B cell (primary cell): Measurements from ENCODE around the gene TRAF3. TPM values are rescaled to one million over a fixed set of nuclear protein-coding genes. Genes with fewer than 3 reads are reported as not detected.
A peak's percentile ranks its signal among the peaks of the same experiment; 100 is the strongest.

Experiments
- ATAC-seq: fragments of 200-7000 bp; cut with Tn5 transposase; one replicate; pipeline ENCODE4 v1.10.0; 2021; ENCODE audit warnings: low read depth, mild to moderate bottlenecking, moderate number of reproducible peaks, moderate library complexity
- CTCF ChIA-PET: fragments of 350-600 bp; sonication (Branson Sonifier 250); formaldehyde crosslinking; loops from one replicate; lab custom pipeline; 2021; ENCODE audit warnings: antibody characterized with exemption, inconsistent platforms; lab: Charles Lee
- POLR2A ChIA-PET: fragments of 350-600 bp; sonication (Branson Sonifier 250); formaldehyde crosslinking; loops from one replicate; lab custom pipeline; 2021; ENCODE audit warnings: antibody characterized with exemption; lab: Charles Lee
- DNase-seq: peaks from one replicate; pipeline ENCODE4 v3.0.0; 2013
- H2AFZ ChIP-seq: 2 replicates; pipeline ENCODE4 v1.6.1; 2012; ENCODE audit warnings: mild to moderate bottlenecking, low read depth, low read length; ENCODE audit not compliant: insufficient read depth, poor library complexity, severe bottlenecking
- H3K27ac ChIP-seq, 2 donors: 1 replicate in 1 of 2; 2 replicates in 1 of 2; pipeline ENCODE4 v1.5.1; 2012 to 2013; ENCODE audit warnings: low read length in 2 of 2, mild to moderate bottlenecking in 2 of 2, moderate library complexity in 1 of 2
- H3K27me3 ChIP-seq, 4 experiments: fragments of 200-600 bp in 1 of 4; sonication (generic) in 1 of 4; replicated peaks in 1 of 4; 1 replicate in 2 of 4; 2 replicates in 2 of 4; pipeline versions ENCODE4 v1.6.1 to v1.7.0; 2013 to 2016; ENCODE audit warnings: low read length in 3 of 4, mild to moderate bottlenecking in 2 of 4, mixed read lengths in 1 of 4, moderate library complexity in 1 of 4; ENCODE audit not compliant: insufficient read depth in 4 of 4, control insufficient read depth in 3 of 4; ENCODE audit errors: control extremely low read depth in 1 of 4
- H3K36me3 ChIP-seq, 2 experiments: replicated peaks in 1 of 2; 1 replicate in 1 of 2; 2 replicates in 1 of 2; pipeline versions ENCODE4 v1.6.1 to v1.7.1; 2013; ENCODE audit warnings: low read length in 1 of 2; ENCODE audit not compliant: insufficient read depth in 2 of 2, control insufficient read depth in 1 of 2; ENCODE audit errors: control extremely low read depth in 1 of 2, extremely low read depth in 1 of 2
- H3K4me1 ChIP-seq, 2 donors: fragments of 200-600 bp in 1 of 2; sonication (generic) in 1 of 2; 1 replicate in 1 of 2; 2 replicates in 1 of 2; pipeline versions ENCODE4 v1.5.1 to v1.6.1; 2013 to 2017; ENCODE audit warnings: low read length in 2 of 2; ENCODE audit not compliant: control insufficient read depth in 2 of 2, insufficient read depth in 2 of 2
- H3K4me2 ChIP-seq: replicated peaks from 2 replicates; pipeline ENCODE3; 2012; ENCODE audit warnings: mild to moderate bottlenecking, low read depth, low read length; ENCODE audit not compliant: poor library complexity, severe bottlenecking
- H3K4me3 ChIP-seq, 5 experiments: fragments of 200-600 bp in 1 of 5; sonication (generic) in 1 of 5; 1 replicate in 3 of 5; 2 replicates in 2 of 5; pipeline versions ENCODE4 v1.5.1 to v1.7.0; 2011 to 2016; ENCODE audit warnings: low read length in 4 of 5, mild to moderate bottlenecking in 4 of 5, low read depth in 2 of 5, control low read depth in 1 of 5, moderate library complexity in 1 of 5; ENCODE audit not compliant: insufficient read depth in 1 of 5; ENCODE audit errors: control extremely low read depth in 1 of 5, extremely low read depth in 1 of 5
- H3K79me2 ChIP-seq: fragments of 200-600 bp; sonication (generic); one replicate; pipeline ENCODE4 v1.6.0; 2016; ENCODE audit warnings: low read length; ENCODE audit not compliant: control insufficient read depth, insufficient read depth
- H3K9ac ChIP-seq: fragments of 200-600 bp; sonication (generic); 2 replicates; pipeline ENCODE4 v1.6.1; 2017; ENCODE audit warnings: mild to moderate bottlenecking, low read length, moderate library complexity
- H3K9me3 ChIP-seq, 3 donors: one replicate each; pipeline versions ENCODE4 v1.6.1 to v1.7.1; 2013; ENCODE audit warnings: low read length in 2 of 3; ENCODE audit not compliant: control insufficient read depth in 2 of 3, insufficient read depth in 1 of 3; ENCODE audit errors: control extremely low read depth in 1 of 3
- H4K20me1 ChIP-seq: 2 replicates; pipeline ENCODE4 v1.6.0; 2012; ENCODE audit warnings: mild to moderate bottlenecking, low read length; ENCODE audit not compliant: insufficient read depth, control insufficient read depth, poor library complexity, severe bottlenecking
- H3K27ac Mint-ChIP-seq: one replicate; pipeline ENCODE4 v1.8.0; 2021; ENCODE audit warnings: mixed read lengths
- H3K27me3 Mint-ChIP-seq: one replicate; pipeline ENCODE4 v1.8.0; 2021; ENCODE audit warnings: mixed read lengths
- H3K4me1 Mint-ChIP-seq: one replicate; pipeline ENCODE4 v1.8.0; 2021; ENCODE audit warnings: mixed read lengths
- H3K4me3 Mint-ChIP-seq: one replicate; pipeline ENCODE4 v1.8.0; 2021; ENCODE audit warnings: mixed read lengths
- H3K9me3 Mint-ChIP-seq: one replicate; pipeline ENCODE4 v1.8.0; 2022; ENCODE audit warnings: mixed read lengths; ENCODE audit not compliant: insufficient read depth
- CTCF ChIP-seq: fragments of 200-600 bp; IDR thresholded peaks from one replicate; pipeline ENCODE4 v1.8.0; 2022; ENCODE audit warnings: antibody characterized with exemption, mild to moderate bottlenecking
- EZH2 ChIP-seq: IDR thresholded peaks from 2 replicates; pipeline ENCODE4 v1.6.1; 2012; ENCODE audit warnings: borderline replicate concordance, low read depth, mild to moderate bottlenecking, moderate library complexity, low read length; ENCODE audit not compliant: insufficient read depth, poor library complexity, severe bottlenecking
- WGBS: methylation state at CpG from one replicate; pipeline ENCODE4 v1.1.5; 2013; ENCODE audit warnings: missing lambda C conversion rate; ENCODE audit not compliant: insufficient coverage; 5-methylcytosine and 5-hydroxymethylcytosine counted together
- intact Hi-C: fragments of 100-400 bp; cut with micrococcal nuclease; formaldehyde crosslinking; loops from one replicate; pipeline ENCODE4 v1.10.0; 2022
- polyA plus RNA-seq: library from polyadenylated mRNA; depleted of rRNA; stranded (reverse); fragments of >200 nt; gene quantifications from 2 replicates; pipeline ENCODE4 v1.2.3, GENCODE V29; 2012
- total RNA-seq, 2 donors: library from RNA; stranded (reverse); fragments of 120-200 nt in 1 of 2; gene quantifications; 1 replicate in 1 of 2; 2 replicates in 1 of 2; pipeline versions ENCODE4 v1.2.3 to v1.2.4, GENCODE V29; 2013 to 2022

The TRAF3 gene
- total and polyA plus RNA-seq, 2 donors (not counting 1 experiment from before 2014, with no cell fraction given), result 42.8 to 89.8 TPM

GRCh38 chr14:102949062-102949800, 172.0 kb downstream of the TRAF3 start:
- intact Hi-C loops, result loop anchor here (1.0 kb wide), 2 partner anchors 21 to 254 kb away; no protein-coding TSS in a partner anchor
- peak overlapping the region; percentile 71 to 80 for H3K27ac ChIP-seq
- H3K27me3 ChIP-seq, result no peaks in the 10 kb centered on the region
- H3K4me2 ChIP-seq, result peak overlapping the region; percentile 66
- no peaks in the 10 kb centered on the region for H4K20me1 ChIP-seq
- 21% methylated on average over 13 of the region's 28 CpGs for WGBS
- no peaks in the 10 kb centered on the region for H3K79me2 ChIP-seq
- POLR2A ChIA-PET, result interaction anchor here (0.7 to 1.2 kb wide), 3 partner anchors 21 to 385 kb away, joined by 3 to 4 read pairs (median 3); partner anchors contain the start of gene EIF5
- peak overlapping the region; percentile 10 for H3K9ac ChIP-seq
- CTCF ChIA-PET, result interaction anchor here (0.8 to 1.6 kb wide), 3 partner anchors 12 to 254 kb away, joined by 3 to 11 read pairs (median 3); no protein-coding TSS in a partner anchor
- peak overlapping the region; percentile 62 for H2AFZ ChIP-seq
- H3K4me1 ChIP-seq, result peaks cover 17 to 36% of the 10 kb centered on the region in 2 donors
- ATAC-seq (peak; percentile 86), DNase-seq (peak; percentile 87)
- Mint-ChIP-seq H3K9me3 (no peaks in the 10 kb centered on the region), H3K27ac (peak overlapping the region; percentile 87), H3K27me3 (no peaks in the 10 kb centered on the region), H3K4me3 (peak overlapping the region; percentile 74), H3K4me1 (peaks cover 32% of the 10 kb centered on the region)
- H3K9me3 ChIP-seq, result no peaks in the 10 kb centered on the region
- peak overlapping the region in 3 of 5 experiments; percentile 8 to 22 (median 11) for H3K4me3 ChIP-seq
- H3K36me3 ChIP-seq, result peaks cover 0 to 21% of the 10 kb centered on the region in 2 experiments
- TF ChIP-seq CTCF (no peak), EZH2 (no peak)
